ENCODE results near the gene RFFL.

RFFL gene

DNA sequence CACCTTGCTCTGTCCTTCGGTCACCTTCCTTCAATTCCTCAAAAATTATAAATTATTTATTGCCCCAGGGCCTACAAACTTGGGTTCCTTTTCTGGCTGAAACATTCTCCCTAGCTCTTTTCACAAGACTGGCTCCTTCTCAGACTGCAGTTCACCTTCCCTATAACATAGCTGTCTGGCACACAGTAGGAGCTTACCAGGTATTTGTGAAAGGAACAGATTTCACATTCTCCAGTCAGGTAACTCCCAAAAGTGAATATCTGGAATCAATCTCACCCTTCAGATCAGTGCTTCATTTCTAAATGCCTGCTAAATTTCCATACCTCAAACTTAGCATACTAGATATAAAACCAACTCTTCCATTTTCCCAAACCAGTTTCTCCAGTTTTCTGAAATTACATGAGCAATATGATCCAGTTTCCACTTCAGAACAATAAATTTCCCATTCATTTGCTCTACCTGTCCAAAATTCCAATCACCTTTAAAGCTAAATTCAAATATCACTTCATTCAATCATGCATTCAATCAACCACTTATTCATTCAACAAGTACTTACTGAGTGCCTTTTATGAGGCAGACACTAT is 6.1 kb downstream of the RFFL start:
- H3K27me3 ChIP-seq (ENCODE audit: low read depth, low read length), result no peaks in the 10 kb centered on the region
- no peak overlapping the region for H3K9ac ChIP-seq (ENCODE audit: low read length)
- H4K20me1 ChIP-seq (ENCODE audit: insufficient read depth, low read length), result 0 out of 2 replicates have a peak, but pooled peaks cover 2% of the 10 kb centered on the region
- no peak overlapping the region for H3K27ac ChIP-seq (ENCODE audit: low read length)
- no peak for TF ChIP-seq EZH2phosphoT487 (IDR thresholded peaks at IDR 0.05; ENCODE audit: low read depth)
- TF ChIP-seq, protein P1, sequence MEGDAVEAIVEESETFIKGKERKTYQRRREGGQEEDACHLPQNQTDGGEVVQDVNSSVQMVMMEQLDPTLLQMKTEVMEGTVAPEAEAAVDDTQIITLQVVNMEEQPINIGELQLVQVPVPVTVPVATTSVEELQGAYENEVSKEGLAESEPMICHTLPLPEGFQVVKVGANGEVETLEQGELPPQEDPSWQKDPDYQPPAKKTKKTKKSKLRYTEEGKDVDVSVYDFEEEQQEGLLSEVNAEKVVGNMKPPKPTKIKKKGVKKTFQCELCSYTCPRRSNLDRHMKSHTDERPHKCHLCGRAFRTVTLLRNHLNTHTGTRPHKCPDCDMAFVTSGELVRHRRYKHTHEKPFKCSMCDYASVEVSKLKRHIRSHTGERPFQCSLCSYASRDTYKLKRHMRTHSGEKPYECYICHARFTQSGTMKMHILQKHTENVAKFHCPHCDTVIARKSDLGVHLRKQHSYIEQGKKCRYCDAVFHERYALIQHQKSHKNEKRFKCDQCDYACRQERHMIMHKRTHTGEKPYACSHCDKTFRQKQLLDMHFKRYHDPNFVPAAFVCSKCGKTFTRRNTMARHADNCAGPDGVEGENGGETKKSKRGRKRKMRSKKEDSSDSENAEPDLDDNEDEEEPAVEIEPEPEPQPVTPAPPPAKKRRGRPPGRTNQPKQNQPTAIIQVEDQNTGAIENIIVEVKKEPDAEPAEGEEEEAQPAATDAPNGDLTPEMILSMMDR (IDR thresholded peaks at IDR 0.05; ENCODE audit: low read depth, low read length), result no peak
- H3K79me2 ChIP-seq (ENCODE audit: low read length), result peaks cover 74% of the 10 kb centered on the region
- H3K4me2 ChIP-seq (ENCODE audit: low read length), result no peak overlapping the region
- no peaks in the 10 kb centered on the region for H3K9me3 ChIP-seq (ENCODE audit: insufficient read depth, low read length)
- H3K4me1 ChIP-seq (ENCODE audit: low read length), result peaks cover 14% of the 10 kb centered on the region
- H2AFZ ChIP-seq (ENCODE audit: low read depth, low read length), result no peak overlapping the region
- no peak overlapping the region for H3K4me3 ChIP-seq (ENCODE audit: low read length)
- H3K36me3 ChIP-seq (replicated peaks; ENCODE audit: low read depth, low read length), result peaks cover 30% of the 10 kb centered on the region

DNA sequence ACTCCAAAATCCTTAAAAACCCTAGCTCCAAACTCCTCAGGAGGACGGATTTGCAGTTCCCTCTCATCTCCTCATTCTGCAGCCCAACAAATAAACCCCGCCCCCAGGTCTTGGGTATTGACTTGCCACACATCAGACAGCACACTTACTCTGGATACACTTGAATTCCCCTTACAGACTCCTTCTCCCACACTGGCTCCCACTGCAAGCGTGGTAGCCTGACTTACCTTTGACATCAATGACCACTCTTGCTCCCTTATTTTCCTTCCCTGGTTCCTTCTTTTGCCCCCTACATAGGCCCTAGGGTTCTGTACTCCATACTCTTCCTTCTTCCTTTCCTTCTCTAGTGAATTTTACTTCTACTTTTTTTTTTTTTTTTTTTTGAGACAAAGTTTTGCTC is 7.5 kb downstream of the RFFL start:
- Histone ChIP-seq H3K4me1 (ENCODE audit: low read length) (peaks cover 22% of the 10 kb centered on the region), H3K27me3 (ENCODE audit: low read depth, low read length) (no peaks in the 10 kb centered on the region), H4K20me1 (ENCODE audit: insufficient read depth, low read length) (0 out of 2 replicates have a peak, but pooled peaks cover 2% of the 10 kb centered on the region), H3K27ac (ENCODE audit: low read length) (no peak overlapping the region), H2AFZ (ENCODE audit: low read depth, low read length) (no peak overlapping the region), H3K9me3 (ENCODE audit: insufficient read depth, low read length) (no peaks in the 10 kb centered on the region), H3K4me3 (ENCODE audit: low read length) (no peak overlapping the region), H3K4me2 (ENCODE audit: low read length) (no peak overlapping the region), H3K79me2 (ENCODE audit: low read length) (peaks cover 75% of the 10 kb centered on the region), H3K9ac (ENCODE audit: low read length) (no peak overlapping the region), H3K36me3 (replicated peaks; ENCODE audit: low read depth, low read length) (peaks cover 22% of the 10 kb centered on the region)
- TF ChIP-seq, protein P1 (IDR thresholded peaks at IDR 0.05; ENCODE audit: low read depth, low read length), result no peak
- no peak for TF ChIP-seq EZH2phosphoT487 (IDR thresholded peaks at IDR 0.05; ENCODE audit: low read depth)

DNA sequence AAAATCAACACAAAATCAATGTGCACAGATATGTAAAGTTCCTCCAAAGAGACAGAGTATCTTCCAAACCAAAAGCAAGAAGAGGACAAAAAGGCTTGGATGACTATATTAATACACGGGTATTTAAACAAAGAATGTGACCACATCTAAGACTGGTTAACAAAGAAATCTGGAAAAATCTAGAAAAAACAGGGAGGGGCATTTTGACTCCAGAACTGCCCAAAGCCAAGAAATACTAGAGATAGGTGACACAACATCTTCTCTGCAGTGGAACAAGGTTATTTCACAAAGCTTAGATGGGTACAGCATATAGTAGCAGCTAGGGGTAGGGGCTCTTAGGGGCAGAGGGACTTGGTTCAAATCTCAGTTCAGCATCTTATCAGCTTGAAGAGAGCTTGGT is 10.3 kb downstream of the RFFL start:
- Histone ChIP-seq H3K36me3 (replicated peaks; ENCODE audit: low read depth, low read length) (peaks cover 10% of the 10 kb centered on the region), H3K4me3 (ENCODE audit: low read length) (no peak overlapping the region), H2AFZ (ENCODE audit: low read depth, low read length) (no peak overlapping the region), H3K4me2 (ENCODE audit: low read length) (no peak overlapping the region), H4K20me1 (ENCODE audit: insufficient read depth, low read length) (0 out of 2 replicates have a peak, but pooled peaks cover 2% of the 10 kb centered on the region), H3K4me1 (ENCODE audit: low read length) (peaks cover 47% of the 10 kb centered on the region), H3K27me3 (ENCODE audit: low read depth, low read length) (no peaks in the 10 kb centered on the region), H3K9ac (ENCODE audit: low read length) (no peak overlapping the region), H3K27ac (ENCODE audit: low read length) (no peak overlapping the region), H3K9me3 (ENCODE audit: insufficient read depth, low read length) (no peaks in the 10 kb centered on the region), H3K79me2 (ENCODE audit: low read length) (peaks cover 84% of the 10 kb centered on the region)
- TF ChIP-seq EZH2phosphoT487 (IDR thresholded peaks at IDR 0.05; ENCODE audit: low read depth), result no peak
- TF ChIP-seq, protein P1 (IDR thresholded peaks at IDR 0.05; ENCODE audit: low read depth, low read length), result no peak

DNA sequence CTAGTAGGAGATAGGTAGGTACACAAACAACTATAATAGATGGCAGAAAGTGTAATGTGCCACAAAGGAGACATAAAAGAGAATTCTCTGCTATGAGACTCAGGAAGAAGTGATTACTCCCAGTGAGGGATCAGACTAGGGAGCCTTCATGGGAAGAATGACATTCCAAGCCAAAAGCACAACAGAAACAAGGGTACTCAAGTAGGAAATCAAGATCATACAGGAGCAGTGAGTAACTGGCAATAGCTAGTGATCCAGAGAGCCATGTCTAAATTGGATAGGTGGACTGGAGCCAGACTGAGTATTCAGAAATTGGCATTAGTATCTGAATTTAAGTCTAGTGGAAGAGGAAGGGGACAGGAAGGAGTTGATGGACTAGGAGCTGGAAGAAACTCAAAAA is 10.7 kb downstream of the RFFL start:
- H3K9me3 ChIP-seq (ENCODE audit: insufficient read depth, low read length), result no peaks in the 10 kb centered on the region
- no peak for TF ChIP-seq EZH2phosphoT487 (IDR thresholded peaks at IDR 0.05; ENCODE audit: low read depth)
- TF ChIP-seq, protein P1 (IDR thresholded peaks at IDR 0.05; ENCODE audit: low read depth, low read length), result no peak
- no peak overlapping the region for H2AFZ ChIP-seq (ENCODE audit: low read depth, low read length)
- no peaks in the 10 kb centered on the region for H3K27me3 ChIP-seq (ENCODE audit: low read depth, low read length)
- H4K20me1 ChIP-seq (ENCODE audit: insufficient read depth, low read length), result 0 out of 2 replicates have a peak, but pooled peaks cover 2% of the 10 kb centered on the region
- peaks cover 7% of the 10 kb centered on the region for H3K36me3 ChIP-seq (replicated peaks; ENCODE audit: low read depth, low read length)
- H3K4me3 ChIP-seq (ENCODE audit: low read length), result no peak overlapping the region
- peaks cover 49% of the 10 kb centered on the region for H3K4me1 ChIP-seq (ENCODE audit: low read length)
- peaks cover 84% of the 10 kb centered on the region for H3K79me2 ChIP-seq (ENCODE audit: low read length)
- H3K9ac ChIP-seq (ENCODE audit: low read length), result no peak overlapping the region
- H3K27ac ChIP-seq (ENCODE audit: low read length), result peak overlapping the region; percentile 84; the same call in 1 of the 2 replicates
- H3K4me2 ChIP-seq (ENCODE audit: low read length), result peak overlapping the region; percentile 79; the same call in 1 of the 2 replicates

Measured in OCI-LY3 (cell line).